Cardiac fibroblast (primary cell): ENCODE data around the gene TCF15.

Experiments
- DNase-seq, 2 donors: peaks; one replicate each; pipeline versions ENCODE4 v3.0.0 to v3.0.0-alpha.2; 2010; ENCODE audit warnings: low read depth in 2 of 2
- H3K4me3 ChIP-seq, 2 donors: replicated peaks in 1 of 2; 1 replicate in 1 of 2; 2 replicates in 1 of 2; pipeline ENCODE4 v1.5.1; 2011; ENCODE audit warnings: low read depth in 2 of 2, low read length in 2 of 2, mild to moderate bottlenecking in 2 of 2, moderate library complexity in 1 of 2
- CTCF ChIP-seq: IDR thresholded peaks from one replicate; pipeline ENCODE4 v1.5.1; 2011; ENCODE audit warnings: low read depth, mild to moderate bottlenecking, low read length, inconsistent platforms

Gene TCF15

DNA sequence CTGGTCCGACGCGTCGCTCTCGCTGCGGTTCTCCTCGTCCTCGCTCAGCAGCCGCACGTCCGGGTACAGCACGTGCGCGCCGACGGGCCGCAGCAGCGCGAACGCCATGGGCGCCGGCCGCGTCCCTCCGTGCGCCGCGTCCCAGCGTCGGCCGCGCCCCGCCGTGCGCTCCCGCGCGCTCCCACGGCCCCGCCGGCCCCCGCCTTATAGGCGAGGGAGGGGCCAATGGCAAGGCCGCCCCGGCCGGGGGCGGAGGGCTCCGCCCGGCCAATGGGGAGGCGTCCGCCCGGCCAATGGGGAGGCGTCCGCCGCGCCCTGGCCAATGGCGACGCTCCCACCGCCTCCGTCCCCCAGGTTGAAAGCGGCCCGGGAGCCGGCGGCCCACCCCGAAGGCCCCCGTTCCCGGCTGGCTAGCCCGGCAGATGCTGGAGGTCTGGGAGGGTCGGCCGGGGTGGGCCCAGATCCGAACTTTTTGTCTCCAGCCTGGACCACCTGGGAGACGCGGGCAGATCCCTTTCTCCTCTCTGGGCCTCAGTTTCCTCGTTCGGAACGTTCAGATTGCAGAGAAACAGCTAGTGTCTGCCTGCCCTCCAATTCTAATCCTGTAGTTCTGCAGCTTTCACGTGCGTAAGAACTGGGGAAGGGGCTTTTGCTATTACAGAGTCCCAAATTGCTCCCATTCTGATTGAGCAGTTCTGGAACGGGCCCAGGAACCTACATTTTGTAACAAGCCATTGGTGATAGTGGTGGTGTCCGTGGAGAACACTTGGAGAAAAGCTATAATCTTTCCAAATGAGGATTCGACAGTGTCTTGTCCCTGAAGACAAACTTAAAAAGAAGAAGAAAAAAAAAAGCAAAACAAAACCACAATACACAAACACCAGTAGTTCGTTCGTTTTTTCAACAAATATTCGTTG is at the start of gene TCF15:
TCF15 (minus strand) TSS at position 180 of the 917 bp plus-strand sequence; CDS start at position 108, 72 bp downstream.
- no peak for TF ChIP-seq CTCF
- no peak within 1 kb of the TSS for H3K4me3 ChIP-seq
- DNase-seq: peak in 1 of 2 donors; percentile 7

DNA sequence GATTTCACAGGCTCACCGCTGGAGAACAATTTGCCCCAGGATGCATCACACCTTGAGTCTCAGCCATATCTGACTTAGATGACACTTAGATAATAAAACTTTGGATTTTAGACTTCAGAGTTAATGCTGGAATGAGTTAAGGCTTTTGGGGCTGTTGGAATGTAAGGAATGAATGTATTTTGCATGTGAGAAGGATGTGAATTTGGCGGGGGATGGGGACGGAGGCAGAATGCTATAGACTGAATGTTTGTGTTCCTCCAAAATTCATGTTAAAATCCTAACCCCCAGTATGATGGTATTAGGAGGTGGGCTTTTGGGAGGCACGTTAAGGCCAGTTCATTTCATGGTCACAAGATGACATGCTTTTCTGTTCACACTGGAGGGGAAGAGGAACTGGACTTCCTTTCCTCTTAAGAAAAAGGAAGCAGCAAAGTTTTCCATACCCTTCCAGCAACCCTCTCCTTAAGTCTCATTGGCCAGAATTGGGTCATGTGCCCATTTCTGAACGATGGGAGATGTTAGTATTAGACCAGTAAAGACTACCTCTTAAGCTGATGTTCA is 48.7 kb upstream of the TCF15 start:
- TF ChIP-seq CTCF: no peak
- H3K4me3 ChIP-seq: no peak overlapping the region
- no peak for DNase-seq

- DNase-seq: no peak
- H3K4me3 ChIP-seq: no peak overlapping the region
- no peak for TF ChIP-seq CTCF
These were observed 48.1 kb upstream of the TCF15 start for GRCh38 chr20:658202-658601.

GRCh38 chr20:655726-656624 is 45.9 kb upstream of the TCF15 start:
- H3K4me3 ChIP-seq: no peak overlapping the region
- TF ChIP-seq CTCF: no peak

DNA sequence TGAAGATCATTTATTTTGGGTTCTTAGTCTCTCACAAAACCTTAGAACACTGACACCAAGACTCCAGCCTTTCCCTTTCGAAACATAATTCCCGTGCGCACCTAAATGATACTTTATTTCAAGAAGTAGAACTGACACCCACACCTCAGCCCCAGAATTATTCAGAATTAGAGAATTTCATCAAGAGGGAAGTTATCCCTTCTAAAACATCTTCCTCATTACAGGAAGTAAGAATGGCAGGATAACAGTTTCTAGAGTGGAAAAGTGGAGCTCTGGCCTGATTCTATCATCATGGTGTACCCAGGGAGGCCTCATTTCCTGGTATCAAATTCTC is 44.3 kb upstream of the TCF15 start:
- no peak for DNase-seq
- H3K4me3 ChIP-seq: no peak overlapping the region
- TF ChIP-seq CTCF: no peak

More at GRCh38 chr20:655726-656624, 45.9 kb upstream of the TCF15 start:
- no peak for DNase-seq

- TF ChIP-seq CTCF: no peak
- H3K4me3 ChIP-seq: peak overlapping the region; percentile 50 to 97
- DNase-seq: no peak
These were observed 43.7 kb upstream of the TCF15 start for GRCh38 chr20:653590-654416.
